Endodermal cell (in vitro differentiated cells): ENCODE measurements around the gene KRTAP10-4. TPM values are rescaled to one million over a fixed set of nuclear protein-coding genes. Genes with fewer than 3 reads are reported as not detected.

ENCODE experiments used
- DNase-seq: peaks from one replicate; pipeline ENCODE4 v3.0.0-alpha.2; 2017
- H3K27ac ChIP-seq: 2 replicates; pipeline ENCODE4 v1.5.1; 2013; ENCODE audit warnings: mild to moderate bottlenecking, low read depth, low read length, moderate library complexity
- H3K27me3 ChIP-seq: 2 replicates; pipeline ENCODE4 v1.6.1; 2013; ENCODE audit warnings: mild to moderate bottlenecking, low read length, moderate library complexity; ENCODE audit not compliant: insufficient read depth, control insufficient read depth, poor library complexity, severe bottlenecking
- H3K36me3 ChIP-seq: 2 replicates; pipeline ENCODE4 v1.7.0; 2013; ENCODE audit warnings: mild to moderate bottlenecking, low read length, moderate library complexity; ENCODE audit not compliant: control insufficient read depth, insufficient read depth
- H3K4me1 ChIP-seq: one replicate; pipeline ENCODE4 v1.7.0; 2013; ENCODE audit warnings: low read length; ENCODE audit not compliant: control insufficient read depth, insufficient read depth
- H3K4me3 ChIP-seq: 2 replicates; pipeline ENCODE4 v1.5.1; 2013; ENCODE audit warnings: mild to moderate bottlenecking, low read length, moderate library complexity
- H3K9ac ChIP-seq: 2 replicates; pipeline ENCODE4 v1.6.1; 2013; ENCODE audit warnings: mild to moderate bottlenecking, low read length, moderate library complexity; ENCODE audit not compliant: poor library complexity, severe bottlenecking; ENCODE audit errors: extremely low read depth
- H3K9me3 ChIP-seq: 2 replicates; pipeline ENCODE4 v1.6.1; 2013; ENCODE audit warnings: mild to moderate bottlenecking, low read length, moderate library complexity; ENCODE audit not compliant: control insufficient read depth
- H3K27ac Mint-ChIP-seq: 2 replicates; pipeline ENCODE4 v1.8.0; 2020; ENCODE audit warnings: mixed read lengths
- H3K27me3 Mint-ChIP-seq: 2 replicates; pipeline ENCODE4 v1.8.0; 2021; ENCODE audit warnings: mild to moderate bottlenecking, mixed read lengths; ENCODE audit not compliant: insufficient read depth
- H3K36me3 Mint-ChIP-seq: 2 replicates; pipeline ENCODE4 v1.8.0; 2020; ENCODE audit warnings: low read depth, mixed read lengths
- H3K4me1 Mint-ChIP-seq: 2 replicates; pipeline ENCODE4 v1.8.0; 2020; ENCODE audit warnings: mixed read lengths
- H3K4me3 Mint-ChIP-seq: 2 replicates; pipeline ENCODE4 v1.8.0; 2020; ENCODE audit warnings: mild to moderate bottlenecking, moderate library complexity, mixed read lengths
- H3K9me3 Mint-ChIP-seq: 2 replicates; pipeline ENCODE4 v1.8.0; 2020; ENCODE audit warnings: mild to moderate bottlenecking, mixed read lengths
- WGBS, 2 experiments: methylation state at CpG; one replicate each; pipeline versions ENCODE4 v1.1.5 to v1.1.7; 2013; ENCODE audit warnings: missing lambda C conversion rate in 2 of 2, mixed read lengths in 1 of 2; ENCODE audit not compliant: insufficient coverage in 1 of 2, insufficient read length in 1 of 2; 5-methylcytosine and 5-hydroxymethylcytosine counted together
- total RNA-seq, 2 donors: library from RNA; stranded (reverse); fragmentation: NEBNext Ultra II Directional in 1 of 2; extraction: Animal tissue kit (Norgen Biotek cat#: 25700) in 1 of 2; gene quantifications; 2 replicates in 1 of 2; 3 replicates in 1 of 2; pipeline ENCODE4 v1.2.1, GENCODE V29; 2021
- TF ChIP-seq, protein P1 (sequence below): fragments of 200-600 bp; sonication (generic); conservative IDR thresholded peaks from 2 replicates; pipeline ENCODE4 v1.5.0; 2021; ENCODE audit warnings: antibody characterized with exemption, mild to moderate bottlenecking

Gene KRTAP10-4
- total RNA-seq, 2 donors from 2014 or later = not detected

DNA sequence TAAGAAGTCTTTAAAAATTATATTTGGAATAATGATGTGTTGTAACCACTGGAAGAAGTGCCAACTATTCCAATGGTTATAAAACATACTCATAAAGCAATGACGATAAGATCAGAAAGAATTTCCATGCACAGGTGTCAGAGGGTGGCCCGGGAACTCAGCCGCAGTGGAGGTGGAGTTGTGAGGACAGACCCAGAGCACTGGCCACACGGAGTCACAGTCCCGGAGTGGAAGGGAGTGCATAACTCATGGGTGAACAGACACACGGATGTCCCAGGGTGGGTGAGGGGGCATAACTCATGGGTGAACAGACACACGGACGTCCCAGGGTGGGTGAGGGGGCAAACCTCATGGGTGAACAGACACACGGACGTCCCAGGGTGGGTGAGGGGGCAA, 2.5 kb downstream of the KRTAP10-4 start:
- H3K36me3 Mint-ChIP-seq = peaks cover 3% of the 10 kb centered on the region
- H3K9me3 ChIP-seq = peaks cover 19% of the 10 kb centered on the region
- H3K36me3 ChIP-seq = no peaks in the 10 kb centered on the region
- H3K4me3 ChIP-seq = no peak overlapping the region
- no peaks in the 10 kb centered on the region for H3K4me1 ChIP-seq
- H3K9me3 Mint-ChIP-seq = peaks cover 37% of the 10 kb centered on the region
- no peak overlapping the region for H3K27ac ChIP-seq
- TF ChIP-seq, protein P1, sequence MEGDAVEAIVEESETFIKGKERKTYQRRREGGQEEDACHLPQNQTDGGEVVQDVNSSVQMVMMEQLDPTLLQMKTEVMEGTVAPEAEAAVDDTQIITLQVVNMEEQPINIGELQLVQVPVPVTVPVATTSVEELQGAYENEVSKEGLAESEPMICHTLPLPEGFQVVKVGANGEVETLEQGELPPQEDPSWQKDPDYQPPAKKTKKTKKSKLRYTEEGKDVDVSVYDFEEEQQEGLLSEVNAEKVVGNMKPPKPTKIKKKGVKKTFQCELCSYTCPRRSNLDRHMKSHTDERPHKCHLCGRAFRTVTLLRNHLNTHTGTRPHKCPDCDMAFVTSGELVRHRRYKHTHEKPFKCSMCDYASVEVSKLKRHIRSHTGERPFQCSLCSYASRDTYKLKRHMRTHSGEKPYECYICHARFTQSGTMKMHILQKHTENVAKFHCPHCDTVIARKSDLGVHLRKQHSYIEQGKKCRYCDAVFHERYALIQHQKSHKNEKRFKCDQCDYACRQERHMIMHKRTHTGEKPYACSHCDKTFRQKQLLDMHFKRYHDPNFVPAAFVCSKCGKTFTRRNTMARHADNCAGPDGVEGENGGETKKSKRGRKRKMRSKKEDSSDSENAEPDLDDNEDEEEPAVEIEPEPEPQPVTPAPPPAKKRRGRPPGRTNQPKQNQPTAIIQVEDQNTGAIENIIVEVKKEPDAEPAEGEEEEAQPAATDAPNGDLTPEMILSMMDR = no peak
- peaks cover 6% of the 10 kb centered on the region for H3K27me3 Mint-ChIP-seq
- no peak overlapping the region for H3K27ac Mint-ChIP-seq
- H3K27me3 ChIP-seq = no peaks in the 10 kb centered on the region
- H3K4me3 Mint-ChIP-seq = no peak overlapping the region
- H3K9ac ChIP-seq = no peak overlapping the region
- no peak for DNase-seq
- peaks cover 2% of the 10 kb centered on the region for H3K4me1 Mint-ChIP-seq
- WGBS, 2 experiments = 90 to 94% methylated on average over 5 to 7 of the region's 10 CpGs

DNA sequence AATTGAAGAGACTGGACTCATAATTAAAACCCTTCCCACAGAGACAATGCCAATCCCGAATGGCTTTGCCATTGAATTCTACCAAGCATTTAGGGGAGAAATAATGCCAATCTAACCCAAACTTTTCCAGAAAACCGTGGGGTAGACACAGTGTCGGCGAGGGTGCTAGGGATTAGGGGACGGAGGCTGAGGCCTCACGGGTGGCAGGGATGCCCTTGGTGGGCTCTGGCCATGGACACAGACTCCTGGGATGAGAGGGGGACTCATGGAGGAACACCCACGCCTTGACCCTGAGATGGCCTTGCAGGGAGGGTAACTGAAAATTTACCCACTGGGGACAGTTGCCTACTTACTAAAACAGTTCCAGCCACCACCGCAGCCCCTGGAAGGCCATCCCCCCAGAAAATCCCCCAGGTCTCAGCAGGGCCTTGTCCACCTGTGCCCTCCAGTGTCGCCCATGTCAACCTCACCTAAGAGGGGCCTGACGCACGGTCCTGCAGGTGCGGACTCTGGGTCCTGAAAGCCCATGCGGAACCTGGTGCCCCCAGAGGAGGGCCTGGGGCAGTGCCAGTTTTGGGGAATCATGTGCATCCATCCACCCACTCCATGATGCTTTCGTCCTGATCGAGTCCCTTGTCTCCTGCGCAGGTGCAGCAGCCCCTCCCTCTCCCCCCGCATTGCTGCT, 5.0 kb downstream of the KRTAP10-4 start:
- Mint-ChIP-seq H3K4me1 (peaks cover 8% of the 10 kb centered on the region), H3K4me3 (no peak overlapping the region), H3K36me3 (peaks cover 3% of the 10 kb centered on the region), H3K27ac (no peak overlapping the region), H3K27me3 (peaks cover 8% of the 10 kb centered on the region), H3K9me3 (peaks cover 34% of the 10 kb centered on the region)
- H3K27me3 ChIP-seq = no peaks in the 10 kb centered on the region
- H3K27ac ChIP-seq = no peak overlapping the region
- H3K9me3 ChIP-seq = peaks cover 21% of the 10 kb centered on the region
- H3K36me3 ChIP-seq = no peaks in the 10 kb centered on the region
- peak; percentile 21 for DNase-seq
- no peaks in the 10 kb centered on the region for H3K4me1 ChIP-seq
- H3K4me3 ChIP-seq = no peak overlapping the region
- no peak overlapping the region for H3K9ac ChIP-seq
- TF ChIP-seq, protein P1 = no peak
- 93 to 100% methylated on average over 4 to 17 of the region's 17 CpGs for WGBS, 2 experiments

DNA sequence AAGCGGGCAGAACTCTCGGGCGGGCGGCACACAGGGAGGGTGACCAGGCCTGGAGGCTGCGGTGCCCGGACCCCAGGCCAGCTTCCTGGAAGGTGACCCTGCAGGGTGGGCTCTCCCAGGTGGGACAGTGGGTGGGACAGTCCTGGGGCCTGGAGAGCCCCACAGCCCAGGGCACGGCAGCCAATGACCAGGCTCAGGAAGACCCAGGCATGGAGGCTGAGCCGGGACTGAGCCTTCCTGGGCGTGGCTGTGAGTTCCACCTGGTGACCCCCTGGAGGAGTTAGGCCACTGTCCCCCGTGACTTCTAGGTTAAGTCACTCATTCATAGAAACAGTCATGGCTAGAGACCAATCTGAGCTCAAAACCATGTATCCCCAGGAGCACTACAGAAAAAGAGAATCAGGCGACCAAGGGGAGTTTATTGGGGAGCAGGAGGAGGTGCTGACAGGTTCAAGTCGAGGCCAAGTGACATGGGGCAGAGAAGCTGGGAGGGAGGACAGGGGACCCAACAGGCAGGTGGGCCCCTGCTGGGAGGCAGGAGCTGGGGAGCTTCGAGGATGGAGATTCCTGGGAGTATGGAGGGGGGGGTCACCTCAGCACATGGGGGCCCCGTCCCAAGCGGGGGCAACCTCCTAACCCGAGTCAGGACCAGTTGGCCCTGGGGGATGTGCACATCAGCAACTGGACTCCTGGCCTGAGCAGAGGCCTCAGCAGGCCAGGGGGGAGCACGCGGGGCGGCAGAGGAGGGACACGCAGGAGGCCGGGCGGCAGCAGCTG, 5.7 kb downstream of the KRTAP10-4 start:
- no peak overlapping the region for H3K27ac Mint-ChIP-seq
- H3K4me1 Mint-ChIP-seq = peaks cover 8% of the 10 kb centered on the region
- H3K27me3 ChIP-seq = no peaks in the 10 kb centered on the region
- DNase-seq = peak; percentile 26
- peaks cover 34% of the 10 kb centered on the region for H3K9me3 Mint-ChIP-seq
- H3K27ac ChIP-seq = no peak overlapping the region
- H3K36me3 Mint-ChIP-seq = peaks cover 3% of the 10 kb centered on the region
- H3K27me3 Mint-ChIP-seq = peaks cover 8% of the 10 kb centered on the region
- peaks cover 21% of the 10 kb centered on the region for H3K9me3 ChIP-seq
- H3K36me3 ChIP-seq = no peaks in the 10 kb centered on the region
- H3K4me3 ChIP-seq = no peak overlapping the region
- H3K4me3 Mint-ChIP-seq = no peak overlapping the region
- no peaks in the 10 kb centered on the region for H3K4me1 ChIP-seq
- TF ChIP-seq, protein P1 = no peak
- H3K9ac ChIP-seq = no peak overlapping the region
- 89 to 97% methylated on average over 8 to 22 of the region's 22 CpGs for WGBS, 2 experiments
